ENCODE data around the gene TRPC5OS. TPM values are rescaled to one million over a fixed set of nuclear protein-coding genes. Genes with fewer than 3 reads are reported as not detected.

Gene TRPC5OS
- total RNA-seq, 1 donor from 2014 or later = 4.8 TPM

GRCh38 chrX:111896148-111896547, 20.2 kb downstream of the TRPC5OS start:
- no peak for DNase-seq (ENCODE audit: low spot score)

- DNase-seq (ENCODE audit: low spot score) = no peak
These were observed 38.6 kb downstream of the TRPC5OS start for GRCh38 chrX:111914398-111915090.

- no peak for DNase-seq (ENCODE audit: low spot score)
These were observed 41.6 kb downstream of the TRPC5OS start for GRCh38 chrX:111917591-111917990.

- DNase-seq (ENCODE audit: low spot score) = no peak
These were observed 52.5 kb downstream of the TRPC5OS start for GRCh38 chrX:111928456-111928855.

Other genes starting within 250 kb of the TRPC5OS start
- 54.9 TPM for gene ALG13, start 195.0 kb upstream of the TRPC5OS start, total RNA-seq (ENCODE audit: insufficient read depth, low replicate concordance)
- 0.48 TPM for gene TRPC5, start 206.6 kb downstream of the TRPC5OS start, total RNA-seq (ENCODE audit: insufficient read depth, low replicate concordance)
- not detected for gene RTL4, start 206.8 kb downstream of the TRPC5OS start, total RNA-seq (ENCODE audit: insufficient read depth, low replicate concordance)

Measured in umbilical cord (tissue), 2 donors.